ENCODE measurements around the gene SLC15A2. TPM values are rescaled to one million over a fixed set of nuclear protein-coding genes. Genes with fewer than 3 reads are reported as not detected.

SLC15A2 gene
- total and polyA plus RNA-seq, 10 of the 15 experiments (the other 5 are each of a cell fraction or from before 2014, with no cell fraction given) = 0.64 to 7.2 (median 2.4) TPM

DNA sequence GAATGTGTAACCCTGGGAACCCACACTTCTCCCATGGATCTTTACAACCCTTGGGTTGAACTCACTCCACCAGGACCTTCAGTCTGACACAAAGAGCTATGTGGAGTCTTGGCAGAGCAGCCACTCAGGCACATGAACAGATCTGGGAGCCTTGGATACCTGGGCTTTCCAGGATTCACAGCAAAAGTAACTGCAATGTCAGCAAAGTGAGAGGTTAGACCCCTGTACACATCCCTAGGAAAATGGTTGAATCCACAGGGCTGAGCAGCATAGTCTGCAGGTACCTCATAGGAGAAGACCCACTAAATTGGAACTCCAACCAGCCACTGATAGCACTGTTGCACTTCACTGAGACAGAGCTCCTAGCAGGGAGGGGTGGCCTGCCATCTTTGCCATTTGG, 68.2 kb downstream of the SLC15A2 start:
- FAIRE-seq (no peak), DNase-seq (ENCODE audit: low read depth, low spot score) (no peak), ATAC-seq (no peak)
- ChIA-PET SMC1A (ENCODE audit: uncharacterized antibody, unreplicated experiment) (interaction anchor here (0.8 to 1.2 kb wide), 2 partner anchors 10 to 100 kb away, joined by 3 read pairs; no protein-coding TSS in a partner anchor), POLR2A (no interaction called here), RAD21 (ENCODE audit: unreplicated experiment) (no interaction called here), CTCF (no interaction called here)
- Histone ChIP-seq H3K79me2 (ENCODE audit: control insufficient read depth, insufficient read depth, low read length) (no peaks in the 10 kb centered on the region), H3K4me1 (ENCODE audit: control insufficient read depth, insufficient read depth, low read length) (peaks cover 4% of the 10 kb centered on the region; the same call in 1 of the 2 replicates), H3K36me3 (ENCODE audit: control insufficient read depth in 2 of 2, insufficient read depth in 2 of 2, low read length in 1 of 2) (no peaks in the 10 kb centered on the region), H3K9me3 (replicated peaks; ENCODE audit: control insufficient read depth, insufficient read depth, low read length) (no peaks in the 10 kb centered on the region; the same call in 2 of the 3 replicates), H3K4me3 (no peak overlapping the region), H4K20me1 (ENCODE audit: control insufficient read depth, insufficient read depth) (no peaks in the 10 kb centered on the region), H3K4me2 (ENCODE audit: control insufficient read depth, insufficient read depth) (no peak overlapping the region), H3K9ac (ENCODE audit: control insufficient read depth, insufficient read depth, low read length) (no peak overlapping the region), H3K27ac (ENCODE audit: control insufficient read depth, insufficient read depth) (no peak overlapping the region), H2AFZ (ENCODE audit: control insufficient read depth, low read depth, low read length) (no peak overlapping the region), H3K27me3 (replicated peaks in 1 of 2; ENCODE audit: control insufficient read depth in 2 of 2, insufficient read depth in 2 of 2, low read length in 1 of 2) (no peaks in the 10 kb centered on the region)
- no TSS peak for BruUV-seq (replicated peaks)
- TF ChIP-seq TCF7 (IDR thresholded peaks at IDR 0.05; ENCODE audit: borderline replicate concordance) (no peak), GATAD2B (conservative IDR thresholded peaks at IDR 0.05; ENCODE audit: low read depth) (no peak), POLR2AphosphoS2 (IDR thresholded peaks at IDR 0.05; ENCODE audit: low read depth, low read length) (no peak), NFYB (IDR thresholded peaks at IDR 0.05; ENCODE audit: insufficient read depth, low read depth, low read length) (no peak), SREBF2 (IDR thresholded peaks at IDR 0.05; ENCODE audit: low read length) (no peak), BMI1 (IDR thresholded peaks at IDR 0.05; ENCODE audit: borderline replicate concordance) (no peak), NFXL1 (IDR thresholded peaks at IDR 0.05; ENCODE audit: borderline replicate concordance) (no peak), EP300 (IDR thresholded peaks at IDR 0.05; ENCODE audit: borderline replicate concordance in 1 of 2, control insufficient read depth in 1 of 2, low read depth in 2 of 2, low read length in 2 of 2) (no peak), RAD21 (IDR thresholded peaks at IDR 0.05; ENCODE audit: insufficient read depth, low read depth, low read length) (no peak)
- TF ChIP-seq, protein P1, sequence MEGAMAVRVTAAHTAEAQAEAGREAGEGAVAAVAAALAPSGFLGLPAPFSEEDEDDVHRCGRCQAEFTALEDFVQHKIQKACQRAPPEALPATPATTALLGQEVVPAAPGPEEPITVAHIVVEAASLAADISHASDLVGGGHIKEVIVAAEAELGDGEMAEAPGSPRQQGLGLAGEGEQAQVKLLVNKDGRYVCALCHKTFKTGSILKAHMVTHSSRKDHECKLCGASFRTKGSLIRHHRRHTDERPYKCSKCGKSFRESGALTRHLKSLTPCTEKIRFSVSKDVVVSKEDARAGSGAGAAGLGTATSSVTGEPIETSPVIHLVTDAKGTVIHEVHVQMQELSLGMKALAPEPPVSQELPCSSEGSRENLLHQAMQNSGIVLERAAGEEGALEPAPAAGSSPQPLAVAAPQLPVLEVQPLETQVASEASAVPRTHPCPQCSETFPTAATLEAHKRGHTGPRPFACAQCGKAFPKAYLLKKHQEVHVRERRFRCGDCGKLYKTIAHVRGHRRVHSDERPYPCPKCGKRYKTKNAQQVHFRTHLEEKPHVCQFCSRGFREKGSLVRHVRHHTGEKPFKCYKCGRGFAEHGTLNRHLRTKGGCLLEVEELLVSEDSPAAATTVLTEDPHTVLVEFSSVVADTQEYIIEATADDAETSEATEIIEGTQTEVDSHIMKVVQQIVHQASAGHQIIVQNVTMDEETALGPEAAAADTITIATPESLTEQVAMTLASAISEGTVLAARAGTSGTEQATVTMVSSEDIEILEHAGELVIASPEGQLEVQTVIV (IDR thresholded peaks at IDR 0.05; ENCODE audit: borderline replicate concordance, partially characterized antibody) = no peak
- TF ChIP-seq, protein P2, sequence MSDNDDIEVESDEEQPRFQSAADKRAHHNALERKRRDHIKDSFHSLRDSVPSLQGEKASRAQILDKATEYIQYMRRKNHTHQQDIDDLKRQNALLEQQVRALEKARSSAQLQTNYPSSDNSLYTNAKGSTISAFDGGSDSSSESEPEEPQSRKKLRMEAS (IDR thresholded peaks at IDR 0.05; ENCODE audit: low read depth, low read length) = no peak
- in situ Hi-C loops (cut with MboI) (no loop called here), intact Hi-C loops (cut with micrococcal nuclease; ENCODE audit: unreplicated experiment) (no loop called here)
